ENCODE results near the gene CANT1. TPM values are rescaled to one million over a fixed set of nuclear protein-coding genes. Genes with fewer than 3 reads are reported as not detected.
"Not testable (repeated sequence)": the region's sequence is repeated elsewhere in the genome, so short reads cannot be mapped to it uniquely, and the experiment has no call there.

The CANT1 gene
- polyA plus RNA-seq, 3 donors = 9.3 to 22.5 (median 16.9) TPM

GRCh38 chr17:78959803-78960202 lies 49.8 kb downstream of the CANT1 start:
- no peak overlapping the region for H3K27ac ChIP-seq (ENCODE audit: low read depth, low read length)
- WGBS, 3 donors = 92 to 96% (median 92%) methylated on average over 12 of the region's 12 CpGs

GRCh38 chr17:78958641-78959127 lies 50.9 kb downstream of the CANT1 start:
- WGBS, 3 donors = 76 to 81% (median 78%) methylated on average over 7 of the region's 7 CpGs
- no peak overlapping the region for H3K27ac ChIP-seq (ENCODE audit: low read depth, low read length)

GRCh38 chr17:78957128-78957527 lies 52.4 kb downstream of the CANT1 start:
- H3K27ac ChIP-seq (ENCODE audit: low read depth, low read length) = no peak overlapping the region
- 57 to 63% (median 61%) methylated on average over 12 of the region's 12 CpGs for WGBS, 3 donors

- no peak overlapping the region for H3K27ac ChIP-seq (ENCODE audit: low read depth, low read length)
- WGBS, 3 donors = 86 to 90% (median 86%) methylated on average over 11 of the region's 11 CpGs
Measured at GRCh38 chr17:78956254-78956653, 53.3 kb downstream of the CANT1 start.

GRCh38 chr17:78954684-78955083 lies 54.9 kb downstream of the CANT1 start:
- WGBS, 3 donors = 89 to 93% (median 92%) methylated on average over 14 of the region's 14 CpGs
- H3K27ac ChIP-seq (ENCODE audit: low read depth, low read length) = no peak overlapping the region

- 70 to 75% (median 72%) methylated on average over 29 of the region's 29 CpGs for WGBS, 3 donors
- no peak overlapping the region for H3K27ac ChIP-seq (ENCODE audit: low read depth, low read length)
Measured at GRCh38 chr17:78953356-78954350, 55.9 kb downstream of the CANT1 start.

GRCh38 chr17:78952706-78953105 lies 56.9 kb downstream of the CANT1 start:
- H3K27ac ChIP-seq (ENCODE audit: low read depth, low read length) = no peak overlapping the region
- WGBS, 3 donors = 78 to 89% (median 84%) methylated on average over 10 of the region's 10 CpGs

- no peak overlapping the region for H3K27ac ChIP-seq (ENCODE audit: low read depth, low read length)
- 44 to 58% (median 52%) methylated on average over 11 to 12 of the region's 12 CpGs for WGBS, 3 donors
Measured at GRCh38 chr17:78951967-78952551, 57.5 kb downstream of the CANT1 start.

- 93 to 100% (median 97%) methylated on average over 2 of the region's 2 CpGs for WGBS, 3 donors
- H3K27ac ChIP-seq (ENCODE audit: low read depth, low read length) = no peak overlapping the region
Measured at GRCh38 chr17:78950870-78951269, 58.7 kb downstream of the CANT1 start.

GRCh38 chr17:78947235-78948149 lies 62.1 kb downstream of the CANT1 start:
- WGBS, 3 donors = 39 to 79% (median 78%) methylated on average over 18 of the region's 18 CpGs

GRCh38 chr17:78946631-78947030 lies 62.9 kb downstream of the CANT1 start:
- no peak overlapping the region for H3K27ac ChIP-seq (ENCODE audit: low read depth, low read length)
- 72 to 91% (median 78%) methylated on average over 8 of the region's 8 CpGs for WGBS, 3 donors

More at GRCh38 chr17:78947235-78948149, 62.1 kb downstream of the CANT1 start:
- no peak overlapping the region for H3K27ac ChIP-seq (ENCODE audit: low read depth, low read length)

GRCh38 chr17:78946131-78946530 lies 63.4 kb downstream of the CANT1 start:
- WGBS, 3 donors = 74 to 93% (median 77%) methylated on average over 7 of the region's 7 CpGs
- H3K27ac ChIP-seq (ENCODE audit: low read depth, low read length) = no peak overlapping the region

GRCh38 chr17:78945455-78945854 lies 64.1 kb downstream of the CANT1 start:
- WGBS, 3 donors = 94 to 95% (median 95%) methylated on average over 12 of the region's 12 CpGs
- not testable (repeated sequence) for H3K27ac ChIP-seq (ENCODE audit: low read depth, low read length)

GRCh38 chr17:78944956-78945355 lies 64.6 kb downstream of the CANT1 start:
- H3K27ac ChIP-seq (ENCODE audit: low read depth, low read length) = no peak overlapping the region
- WGBS, 3 donors = 78 to 87% (median 80%) methylated on average over 10 of the region's 10 CpGs

- no peak overlapping the region for H3K27ac ChIP-seq (ENCODE audit: low read depth, low read length)
- WGBS, 3 donors = 82 to 90% (median 86%) methylated on average over 7 of the region's 7 CpGs
Measured at GRCh38 chr17:78944026-78944425, 65.5 kb downstream of the CANT1 start.

Data from adipose tissue (tissue), 3 donors.